HCT116 (cell line): ENCODE data around the gene PEX19.

Source experiments
- CBX3 ChIP-seq: IDR thresholded peaks from 2 replicates; pipeline ENCODE4 v1.6.1; 2012; ENCODE audit warnings: low read depth
- CTCF ChIP-seq, 3 experiments: fragments of 200-600 bp in 1 of 3; sonication (generic) in 1 of 3; IDR thresholded peaks in 2 of 3; conservative IDR thresholded peaks in 1 of 3; 2 replicates each; pipeline ENCODE4 v1.5.1; 2012 to 2017; ENCODE audit warnings: low read depth in 2 of 3, low read length in 2 of 3, antibody characterized with exemption in 1 of 3, borderline replicate concordance in 1 of 3, control low read depth in 1 of 3, mild to moderate bottlenecking in 1 of 3, mixed read lengths in 1 of 3, mixed run types in 1 of 3, moderate library complexity in 1 of 3; ENCODE audit not compliant: insufficient read depth in 1 of 3
- EZH2 ChIP-seq: fragments of 200-600 bp; sonication (generic); IDR thresholded peaks from 2 replicates; pipeline ENCODE4 v1.6.1; 2017; ENCODE audit warnings: antibody characterized with exemption, mixed run types
- EZH2phosphoT487 ChIP-seq: fragments of 200-600 bp; IDR thresholded peaks from 2 replicates; pipeline ENCODE4 v1.6.1; 2018; ENCODE audit warnings: antibody characterized with exemption, borderline replicate concordance
- JUND ChIP-seq: IDR thresholded peaks from 2 replicates; pipeline ENCODE4 v1.6.1; 2012
- POLR2A ChIP-seq: IDR thresholded peaks from 2 replicates; pipeline ENCODE4 v1.7.0; 2011; ENCODE audit warnings: borderline replicate concordance; ENCODE audit not compliant: insufficient read depth, insufficient read length; ENCODE audit errors: extremely low read depth
- POLR2AphosphoS5 ChIP-seq: IDR thresholded peaks from 2 replicates; pipeline ENCODE4 v1.6.1; 2011; ENCODE audit warnings: mild to moderate bottlenecking, low read depth, low read length, moderate library complexity
- RAD21 ChIP-seq: IDR thresholded peaks from 2 replicates; pipeline ENCODE4 v1.6.1; 2012; ENCODE audit warnings: low read depth, mild to moderate bottlenecking
- SP1 ChIP-seq: IDR thresholded peaks from 2 replicates; pipeline ENCODE4 v1.6.1; 2012; ENCODE audit warnings: low read depth
- TCF7L2 ChIP-seq: IDR thresholded peaks from 2 replicates; pipeline ENCODE4 v1.7.0; 2011; ENCODE audit warnings: borderline replicate concordance, inconsistent platforms; ENCODE audit not compliant: insufficient read depth, insufficient read length; ENCODE audit errors: extremely low read depth
- YY1 ChIP-seq: IDR thresholded peaks from 2 replicates; pipeline ENCODE4 v1.6.1; 2011; ENCODE audit warnings: low read length, low read depth, moderate library complexity, mild to moderate bottlenecking; ENCODE audit not compliant: insufficient replicate concordance; ENCODE audit errors: extremely low read depth
- ZFX ChIP-seq: fragments of 450-650 bp; IDR thresholded peaks from 2 replicates; pipeline ENCODE4 v1.6.1; 2017
- TF ChIP-seq, protein P1 (sequence below): IDR thresholded peaks from 2 replicates; pipeline ENCODE4 v1.6.1; 2012; ENCODE audit warnings: low read depth

DNA sequence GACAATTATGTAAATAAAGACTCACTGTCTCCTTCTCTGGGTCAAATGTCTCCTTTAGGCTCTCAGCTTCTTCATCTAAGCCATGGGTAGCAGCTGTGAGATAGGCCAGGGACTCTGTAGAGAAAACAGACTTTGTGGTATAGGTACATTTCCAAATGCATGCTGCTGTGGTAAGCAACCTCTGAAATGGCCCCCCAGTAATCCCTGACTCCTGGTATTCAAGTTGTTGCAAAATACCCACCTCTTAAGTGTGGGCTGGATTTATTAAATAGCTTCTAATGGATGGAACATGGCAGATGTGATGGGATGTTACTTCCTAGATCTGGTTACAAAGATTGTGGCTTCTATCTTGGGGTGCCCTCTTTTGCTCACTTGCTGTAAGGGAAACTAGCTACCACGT lies 11.1 kb upstream of the PEX19 start:
- TF ChIP-seq, protein P1, sequence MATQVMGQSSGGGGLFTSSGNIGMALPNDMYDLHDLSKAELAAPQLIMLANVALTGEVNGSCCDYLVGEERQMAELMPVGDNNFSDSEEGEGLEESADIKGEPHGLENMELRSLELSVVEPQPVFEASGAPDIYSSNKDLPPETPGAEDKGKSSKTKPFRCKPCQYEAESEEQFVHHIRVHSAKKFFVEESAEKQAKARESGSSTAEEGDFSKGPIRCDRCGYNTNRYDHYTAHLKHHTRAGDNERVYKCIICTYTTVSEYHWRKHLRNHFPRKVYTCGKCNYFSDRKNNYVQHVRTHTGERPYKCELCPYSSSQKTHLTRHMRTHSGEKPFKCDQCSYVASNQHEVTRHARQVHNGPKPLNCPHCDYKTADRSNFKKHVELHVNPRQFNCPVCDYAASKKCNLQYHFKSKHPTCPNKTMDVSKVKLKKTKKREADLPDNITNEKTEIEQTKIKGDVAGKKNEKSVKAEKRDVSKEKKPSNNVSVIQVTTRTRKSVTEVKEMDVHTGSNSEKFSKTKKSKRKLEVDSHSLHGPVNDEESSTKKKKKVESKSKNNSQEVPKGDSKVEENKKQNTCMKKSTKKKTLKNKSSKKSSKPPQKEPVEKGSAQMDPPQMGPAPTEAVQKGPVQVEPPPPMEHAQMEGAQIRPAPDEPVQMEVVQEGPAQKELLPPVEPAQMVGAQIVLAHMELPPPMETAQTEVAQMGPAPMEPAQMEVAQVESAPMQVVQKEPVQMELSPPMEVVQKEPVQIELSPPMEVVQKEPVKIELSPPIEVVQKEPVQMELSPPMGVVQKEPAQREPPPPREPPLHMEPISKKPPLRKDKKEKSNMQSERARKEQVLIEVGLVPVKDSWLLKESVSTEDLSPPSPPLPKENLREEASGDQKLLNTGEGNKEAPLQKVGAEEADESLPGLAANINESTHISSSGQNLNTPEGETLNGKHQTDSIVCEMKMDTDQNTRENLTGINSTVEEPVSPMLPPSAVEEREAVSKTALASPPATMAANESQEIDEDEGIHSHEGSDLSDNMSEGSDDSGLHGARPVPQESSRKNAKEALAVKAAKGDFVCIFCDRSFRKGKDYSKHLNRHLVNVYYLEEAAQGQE = no peak
- no peak for TF ChIP-seq CTCF (IDR thresholded peaks at IDR 0.05 in 2 of 3, conservative IDR thresholded peaks at IDR 0.05 in 1 of 3; ENCODE audit: borderline replicate concordance in 1 of 3, insufficient read depth in 1 of 3, low read depth in 2 of 3, low read length in 2 of 3)
- no peak for TF ChIP-seq EZH2
- no peak for TF ChIP-seq POLR2A
- TF ChIP-seq ZFX = no peak
- no peak for TF ChIP-seq YY1
- TF ChIP-seq JUND = no peak
- no peak for TF ChIP-seq POLR2AphosphoS5
- TF ChIP-seq SP1 = no peak
- no peak for TF ChIP-seq EZH2phosphoT487
- TF ChIP-seq RAD21 = no peak
- TF ChIP-seq TCF7L2 = no peak
- TF ChIP-seq CBX3 = no peak
